Panc1 (cell line): Measurements from ENCODE around the gene NCKAP5. TPM values are rescaled to one million over a fixed set of nuclear protein-coding genes. Genes with fewer than 3 reads are reported as not detected.

Experiments
- ATAC-seq: fragments of 200-7000 bp; cut with Tn5 transposase; 2 replicates; pipeline ENCODE4 v1.9.1; 2020; ENCODE audit warnings: mild to moderate bottlenecking, moderate library complexity
- BruUV-seq: library from RNA; stranded (reverse); fragments of 400-500 nt; replicated peaks from 2 replicates; lab custom pipeline; 2021; lab: Mats Ljungman, UMichigan
- CTCF ChIA-PET: fragments of 300-600 bp; sonication (Branson Sonifier 250); formaldehyde crosslinking; loops from one replicate; lab custom pipeline; 2022; ENCODE audit warnings: antibody characterized with exemption; lab: Charles Lee
- POLR2A ChIA-PET: fragments of 300-600 bp; sonication (Branson Sonifier 250); formaldehyde crosslinking; loops from one replicate; lab custom pipeline; 2022; ENCODE audit warnings: antibody characterized with exemption; lab: Charles Lee
- DNase-seq: peaks from one replicate; pipeline ENCODE4 v3.0.0-alpha.2; 2010; ENCODE audit warnings: low read depth, low spot score
- H3K27ac ChIP-seq: 2 replicates; pipeline ENCODE4 v1.5.1; 2011; ENCODE audit warnings: mild to moderate bottlenecking, low read length, inconsistent platforms
- H3K27me3 ChIP-seq: fragments of 200-500 bp; sonication (Bioruptor generic); 2 replicates; pipeline ENCODE4 v1.6.0; 2014; ENCODE audit warnings: low read length, inconsistent platforms; ENCODE audit not compliant: control insufficient read depth, insufficient read depth
- H3K36me3 ChIP-seq: fragments of 200-500 bp; sonication (Bioruptor generic); 2 replicates; pipeline ENCODE4 v1.5.1; 2014; ENCODE audit warnings: inconsistent platforms, mild to moderate bottlenecking, low read length, moderate library complexity; ENCODE audit not compliant: control insufficient read depth, insufficient read depth
- H3K4me1 ChIP-seq: 2 replicates; pipeline ENCODE4 v1.5.1; 2011; ENCODE audit warnings: inconsistent platforms, mild to moderate bottlenecking, low read length, moderate library complexity; ENCODE audit not compliant: control insufficient read depth, insufficient read depth
- H3K4me3 ChIP-seq, 2 experiments: 2 replicates each; pipeline ENCODE4 v1.5.1; 2011 to 2012; ENCODE audit warnings: low read depth in 2 of 2, low read length in 2 of 2, mild to moderate bottlenecking in 2 of 2, inconsistent platforms in 1 of 2, moderate library complexity in 1 of 2
- H3K9me3 ChIP-seq: fragments of 200-500 bp; sonication (Bioruptor generic); 2 replicates; pipeline ENCODE4 v1.5.1; 2014; ENCODE audit warnings: low read depth, mild to moderate bottlenecking, inconsistent platforms, low read length, moderate library complexity; ENCODE audit not compliant: control insufficient read depth, insufficient read depth
- CTCF ChIP-seq: fragments of 450-650 bp; IDR thresholded peaks from 2 replicates; pipeline ENCODE4 v1.5.1; 2017; ENCODE audit warnings: mild to moderate bottlenecking
- POLR2AphosphoS5 ChIP-seq: IDR thresholded peaks from 2 replicates; pipeline ENCODE4 v1.6.1; 2012; ENCODE audit warnings: mild to moderate bottlenecking, low read depth, low read length, moderate library complexity
- REST ChIP-seq, 2 experiments: IDR thresholded peaks; 2 replicates each; pipeline ENCODE4 v1.6.1; 2011 to 2012; ENCODE audit warnings: low read depth in 2 of 2, control low read depth in 1 of 2, low read length in 1 of 2, mild to moderate bottlenecking in 1 of 2, moderate library complexity in 1 of 2; ENCODE audit not compliant: insufficient read depth in 1 of 2
- SIN3A ChIP-seq: IDR thresholded peaks from 2 replicates; pipeline ENCODE4 v1.6.1; 2012; ENCODE audit warnings: low read depth, mild to moderate bottlenecking, low read length, moderate library complexity, borderline replicate concordance; ENCODE audit not compliant: insufficient read depth
- TCF7L2 ChIP-seq: IDR thresholded peaks from 2 replicates; pipeline ENCODE4 v1.6.1; 2011; ENCODE audit warnings: mild to moderate bottlenecking, low read depth, low read length, inconsistent platforms
- in situ Hi-C: cut with HindIII; loops from 2 replicates; pipeline ENCODE4 v1.10.0; 2016; ENCODE audit warnings: low sequenced_read_pairs, low pct_unique_long_range_greater_than_20kb
- intact Hi-C: fragments of 100-400 bp; cut with micrococcal nuclease; formaldehyde crosslinking; loops from one replicate; pipeline ENCODE4 v1.10.0; 2022; ENCODE audit not compliant: unreplicated experiment
- total RNA-seq: library from RNA; stranded (reverse); gene quantifications from one replicate; pipeline ENCODE4 v1.2.1, GENCODE V29; 2021; ENCODE audit not compliant: unreplicated experiment

NCKAP5 gene
- total RNA-seq, 1 experiment from 2014 or later = 0.10 TPM

DNA sequence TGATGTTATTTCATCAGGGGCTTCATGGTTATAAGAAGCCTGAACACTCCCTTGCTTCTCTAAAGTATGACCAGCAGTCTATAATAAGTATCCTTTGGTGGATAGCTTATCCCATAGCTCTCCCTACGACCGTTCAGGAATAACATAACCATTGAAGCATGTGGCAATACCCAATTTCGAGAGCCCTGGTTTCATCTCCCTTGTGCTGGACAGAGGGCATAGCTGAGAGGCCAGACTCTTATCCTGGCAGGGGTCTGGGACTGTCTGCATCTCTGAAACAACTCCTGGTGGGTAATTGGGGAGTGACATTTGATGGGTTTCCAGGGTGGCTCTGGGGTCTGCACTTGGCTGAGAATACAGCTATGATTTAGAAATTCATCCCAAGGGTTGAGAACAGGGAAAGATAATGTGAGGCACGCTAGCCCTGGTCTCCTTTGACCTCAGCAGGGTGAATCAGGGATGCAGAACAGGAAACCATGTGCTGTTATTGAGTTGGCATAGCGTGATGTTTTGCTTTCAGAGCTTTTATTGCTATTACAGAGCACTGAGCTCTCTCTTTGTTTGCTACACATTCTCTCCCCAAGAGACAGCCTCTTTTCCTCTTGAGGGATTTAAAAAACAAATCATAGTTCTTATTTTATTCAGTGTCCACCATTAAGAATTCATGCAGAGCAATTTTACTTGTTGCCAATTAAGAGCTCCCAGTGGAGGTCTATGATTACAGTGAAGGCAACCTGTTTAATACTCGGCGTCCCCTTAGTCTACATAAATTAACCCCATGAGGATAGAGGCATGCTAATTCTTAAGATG is 274.5 kb downstream of the NCKAP5 start:
- intact Hi-C loops (no loop called here), in situ Hi-C loops (no loop called here)
- Histone ChIP-seq H3K27ac (no peak overlapping the region), H3K27me3 (no peaks in the 10 kb centered on the region), H3K36me3 (no peaks in the 10 kb centered on the region), H3K4me3 (no peak overlapping the region), H3K4me1 (no peaks in the 10 kb centered on the region), H3K9me3 (no peaks in the 10 kb centered on the region)
- TF ChIP-seq CTCF (no peak), SIN3A (no peak), REST (IDR thresholded peaks at IDR 0.05; ENCODE audit: insufficient read depth in 1 of 2, low read depth in 2 of 2, low read length in 1 of 2) (no peak), POLR2AphosphoS5 (no peak), TCF7L2 (no peak)
- DNase-seq (no peak), ATAC-seq (no peak)
- POLR2A ChIA-PET = no interaction called here
- CTCF ChIA-PET = no interaction called here
- BruUV-seq = no TSS peak

- H3K4me1 ChIP-seq = no peaks in the 10 kb centered on the region
- ChIA-PET POLR2A (no interaction called here), CTCF (no interaction called here)
- in situ Hi-C loops = no loop called here
- no peak overlapping the region for H3K27ac ChIP-seq
- BruUV-seq = no TSS peak
- no peak for TF ChIP-seq POLR2AphosphoS5
- TF ChIP-seq TCF7L2 = no peak
- TF ChIP-seq CTCF = no peak
- no peak for TF ChIP-seq SIN3A
- TF ChIP-seq REST (IDR thresholded peaks at IDR 0.05; ENCODE audit: insufficient read depth in 1 of 2, low read depth in 2 of 2, low read length in 1 of 2) = no peak
- DNase-seq (no peak), ATAC-seq (no peak)
- no peaks in the 10 kb centered on the region for H3K27me3 ChIP-seq
- intact Hi-C loops = no loop called here
- no peaks in the 10 kb centered on the region for H3K36me3 ChIP-seq
- H3K9me3 ChIP-seq = no peaks in the 10 kb centered on the region
- no peak overlapping the region for H3K4me3 ChIP-seq
Observed at GRCh38 chr2:133292259-133292658, 276.0 kb downstream of the NCKAP5 start.
